Effector memory CD8-positive, alpha-beta T cell (primary cell): ENCODE measurements around the gene NKD1.

Experiments
- ATAC-seq: fragments of 150-1000 bp; cut with Tn5 transposase; replicated peaks from 2 replicates; pipeline ENCODE4 v1.10.0; 2021; ENCODE audit warnings: mild to moderate bottlenecking, moderate library complexity
- DNase-seq, 3 experiments: peaks; one replicate each; pipeline ENCODE4 v3.0.0; 2021
- H3K27ac Mint-ChIP-seq, 2 donors: one replicate each; pipeline ENCODE4 v1.8.0; 2022; ENCODE audit warnings: mild to moderate bottlenecking in 2 of 2, mixed read lengths in 2 of 2, moderate library complexity in 2 of 2
- H3K27me3 Mint-ChIP-seq, 2 donors: one replicate each; pipeline ENCODE4 v1.8.0; 2022; ENCODE audit warnings: mixed read lengths in 2 of 2
- H3K36me3 Mint-ChIP-seq: one replicate; pipeline ENCODE4 v1.8.0; 2022; ENCODE audit warnings: mild to moderate bottlenecking, moderate library complexity, mixed read lengths; ENCODE audit not compliant: insufficient read depth
- H3K4me1 Mint-ChIP-seq, 2 donors: one replicate each; pipeline ENCODE4 v1.8.0; 2022; ENCODE audit warnings: low read depth in 2 of 2, mixed read lengths in 2 of 2
- H3K4me3 Mint-ChIP-seq, 2 donors: one replicate each; pipeline ENCODE4 v1.8.0; 2022; ENCODE audit warnings: mild to moderate bottlenecking in 2 of 2, mixed read lengths in 2 of 2, moderate library complexity in 2 of 2
- H3K9me3 Mint-ChIP-seq, 2 donors: one replicate each; pipeline ENCODE4 v1.8.0; 2022; ENCODE audit warnings: mixed read lengths in 2 of 2

Gene NKD1

GRCh38 chr16:50507397-50507796 lies 40.8 kb upstream of the NKD1 start:
- no peak for ATAC-seq
- Mint-ChIP-seq H3K9me3 (no peaks in the 10 kb centered on the region), H3K4me3 (no peak overlapping the region), H3K27me3 (peaks cover 9 to 29% of the 10 kb centered on the region in 2 donors), H3K36me3 (no peaks in the 10 kb centered on the region), H3K27ac (no peak overlapping the region), H3K4me1 (peaks cover 0 to 2% of the 10 kb centered on the region in 2 donors)
- DNase-seq: no peak

- H3K36me3 Mint-ChIP-seq: no peaks in the 10 kb centered on the region
- no peak overlapping the region for H3K4me3 Mint-ChIP-seq
- no peaks in the 10 kb centered on the region for H3K9me3 Mint-ChIP-seq
- ATAC-seq (no peak), DNase-seq (peak; percentile 15 to 31 (median 28))
- H3K27me3 Mint-ChIP-seq: peaks cover 0 to 11% of the 10 kb centered on the region in 2 donors
- H3K4me1 Mint-ChIP-seq: peaks cover 0 to 2% of the 10 kb centered on the region in 2 donors
- H3K27ac Mint-ChIP-seq: no peak overlapping the region
These were observed 38.5 kb upstream of the NKD1 start for GRCh38 chr16:50509521-50510341.

GRCh38 chr16:50515218-50515617 lies 33.0 kb upstream of the NKD1 start:
- Mint-ChIP-seq H3K4me3 (no peak overlapping the region), H3K27ac (no peak overlapping the region), H3K27me3 (peaks cover 0 to 7% of the 10 kb centered on the region in 2 donors), H3K36me3 (no peaks in the 10 kb centered on the region), H3K9me3 (peaks cover 6 to 8% of the 10 kb centered on the region in 2 donors), H3K4me1 (no peaks in the 10 kb centered on the region)
- DNase-seq (no peak), ATAC-seq (no peak)

GRCh38 chr16:50516401-50516800 lies 31.8 kb upstream of the NKD1 start:
- no peak for DNase-seq
- peaks cover 0 to 18% of the 10 kb centered on the region in 2 donors for H3K27me3 Mint-ChIP-seq
- peaks cover 6 to 8% of the 10 kb centered on the region in 2 donors for H3K9me3 Mint-ChIP-seq
- no peaks in the 10 kb centered on the region for H3K4me1 Mint-ChIP-seq
- no peak for ATAC-seq
- H3K36me3 Mint-ChIP-seq: no peaks in the 10 kb centered on the region
- no peak overlapping the region for H3K27ac Mint-ChIP-seq
- H3K4me3 Mint-ChIP-seq: no peak overlapping the region

DNA sequence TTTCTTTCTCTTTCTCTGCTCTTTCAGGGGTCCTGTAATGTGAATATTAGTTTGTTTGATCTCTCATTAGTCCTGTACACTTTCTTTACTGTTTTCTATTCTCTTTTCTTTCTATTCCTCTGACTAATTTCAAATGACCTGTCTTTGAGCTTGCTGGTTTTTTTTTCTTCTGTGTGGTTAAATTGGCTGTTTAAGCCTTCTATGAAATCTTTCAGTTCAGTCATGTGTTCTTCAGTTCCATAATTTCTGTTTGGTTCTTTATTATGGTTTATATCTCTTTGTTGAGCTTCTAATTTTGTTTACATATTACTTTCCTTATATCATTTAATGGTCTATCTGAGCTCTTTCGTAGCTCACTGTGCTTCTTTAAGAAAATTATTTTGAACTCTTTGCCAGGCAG lies 31.3 kb upstream of the NKD1 start:
- no peak for ATAC-seq
- no peaks in the 10 kb centered on the region for H3K4me1 Mint-ChIP-seq

GRCh38 chr16:50517450-50518252 lies 30.5 kb upstream of the NKD1 start:
- Mint-ChIP-seq H3K4me3 (no peak overlapping the region), H3K4me1 (no peaks in the 10 kb centered on the region), H3K9me3 (peaks cover 6 to 8% of the 10 kb centered on the region in 2 donors), H3K27me3 (peaks cover 4 to 31% of the 10 kb centered on the region in 2 donors), H3K36me3 (no peaks in the 10 kb centered on the region), H3K27ac (no peak overlapping the region)
- DNase-seq (no peak), ATAC-seq (no peak)

More for the DNA sequence above, 31.3 kb upstream of the NKD1 start:
- H3K4me3 Mint-ChIP-seq: no peak overlapping the region
- no peaks in the 10 kb centered on the region for H3K36me3 Mint-ChIP-seq
- DNase-seq: no peak
- peaks cover 0 to 23% of the 10 kb centered on the region in 2 donors for H3K27me3 Mint-ChIP-seq
- peaks cover 6 to 8% of the 10 kb centered on the region in 2 donors for H3K9me3 Mint-ChIP-seq
- no peak overlapping the region for H3K27ac Mint-ChIP-seq

DNA sequence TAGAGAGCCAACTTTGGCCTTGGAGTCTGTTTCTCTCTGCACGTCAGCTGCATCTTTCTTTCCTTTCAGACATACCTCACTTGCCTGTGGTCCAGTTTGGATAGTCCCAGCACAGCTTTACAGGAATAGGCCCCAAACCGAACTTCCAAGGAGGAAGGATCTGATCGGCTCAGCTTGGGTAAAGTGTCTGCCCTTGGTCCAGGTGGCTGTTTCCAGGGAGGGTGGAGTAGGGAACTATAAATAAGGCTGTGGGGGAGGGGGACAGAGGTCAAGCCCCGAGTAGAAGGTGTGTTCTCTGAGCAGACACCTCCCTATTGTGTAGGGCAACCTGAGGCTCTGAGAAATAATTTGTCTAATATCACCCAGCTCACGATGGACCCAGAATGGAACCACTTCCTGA lies 29.2 kb upstream of the NKD1 start:
- no peak overlapping the region for H3K27ac Mint-ChIP-seq
- ATAC-seq (no peak), DNase-seq (no peak)
- peaks cover 6 to 8% of the 10 kb centered on the region in 2 donors for H3K9me3 Mint-ChIP-seq
- no peaks in the 10 kb centered on the region for H3K4me1 Mint-ChIP-seq
- H3K4me3 Mint-ChIP-seq: no peak overlapping the region
- no peaks in the 10 kb centered on the region for H3K36me3 Mint-ChIP-seq
- peaks cover 17 to 44% of the 10 kb centered on the region in 2 donors for H3K27me3 Mint-ChIP-seq

DNA sequence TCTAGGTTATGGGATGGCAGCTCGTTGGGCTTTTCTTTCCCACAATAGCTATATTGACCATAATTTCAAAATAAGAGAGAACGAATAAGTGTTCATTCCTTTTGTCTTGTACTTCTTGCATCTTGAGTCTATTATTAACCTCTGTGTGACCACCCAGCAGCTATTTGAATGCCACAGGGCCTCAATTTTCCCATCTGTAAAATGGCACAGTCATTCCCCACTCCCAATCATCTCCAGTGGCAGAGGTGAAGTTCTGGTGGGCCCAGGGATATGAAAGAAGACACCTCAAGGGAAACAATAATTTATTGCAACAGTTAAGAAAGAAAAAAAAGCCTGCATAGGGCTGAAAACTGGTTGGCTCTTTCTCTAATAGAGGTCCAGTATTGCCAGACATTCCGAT lies 28.6 kb upstream of the NKD1 start:
- ATAC-seq (no peak), DNase-seq (no peak)
- Mint-ChIP-seq H3K36me3 (no peaks in the 10 kb centered on the region), H3K27ac (no peak overlapping the region), H3K4me3 (no peak overlapping the region), H3K27me3 (peaks cover 23 to 45% of the 10 kb centered on the region in 2 donors), H3K4me1 (no peaks in the 10 kb centered on the region), H3K9me3 (peaks cover 6 to 8% of the 10 kb centered on the region in 2 donors)

DNA sequence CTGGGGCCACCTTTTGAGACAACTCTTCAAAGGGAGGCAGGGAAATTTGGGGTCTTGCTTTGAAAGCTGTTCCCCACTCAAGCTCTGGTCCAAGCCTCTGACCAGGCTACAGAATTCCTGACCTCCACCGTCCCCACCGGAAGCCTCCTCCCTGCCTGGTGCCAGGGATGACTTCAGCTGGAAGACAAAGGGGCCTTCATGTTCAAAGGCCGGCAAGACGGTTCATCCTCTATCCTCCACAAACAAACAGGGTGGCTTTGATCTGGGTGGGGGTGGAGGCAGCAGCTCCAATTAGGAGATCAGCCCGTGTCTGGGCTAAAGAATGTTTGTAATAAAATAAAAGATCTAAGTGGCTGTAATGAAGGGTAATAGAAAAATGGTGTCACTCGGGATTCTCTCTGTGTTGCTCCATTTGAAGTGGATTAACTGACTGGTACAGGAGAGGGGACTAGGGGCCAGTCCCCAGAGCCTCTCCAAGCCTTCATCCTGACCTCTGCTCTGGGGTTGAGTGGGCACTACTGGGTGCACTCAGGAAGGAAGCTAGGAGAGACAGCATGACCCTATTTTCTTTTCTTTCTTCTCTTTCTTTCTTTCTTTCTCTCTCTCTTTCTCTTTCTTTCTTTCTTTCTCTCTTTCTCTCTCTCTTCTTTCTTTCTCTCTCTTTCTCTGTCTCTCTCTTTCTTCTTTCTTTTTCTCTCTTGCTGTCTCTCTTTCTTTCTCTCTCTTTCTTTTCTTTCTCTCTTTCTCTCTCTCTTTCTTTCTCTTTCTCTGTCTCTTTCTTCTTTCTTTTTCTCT lies 27.5 kb upstream of the NKD1 start:
- no peak for DNase-seq
- H3K4me3 Mint-ChIP-seq: no peak overlapping the region
- no peak for ATAC-seq
- peaks cover 6 to 8% of the 10 kb centered on the region in 2 donors for H3K9me3 Mint-ChIP-seq
- H3K27ac Mint-ChIP-seq: no peak overlapping the region
- H3K4me1 Mint-ChIP-seq: no peaks in the 10 kb centered on the region
- H3K27me3 Mint-ChIP-seq: peaks cover 34 to 49% of the 10 kb centered on the region in 2 donors
- H3K36me3 Mint-ChIP-seq: no peaks in the 10 kb centered on the region

DNA sequence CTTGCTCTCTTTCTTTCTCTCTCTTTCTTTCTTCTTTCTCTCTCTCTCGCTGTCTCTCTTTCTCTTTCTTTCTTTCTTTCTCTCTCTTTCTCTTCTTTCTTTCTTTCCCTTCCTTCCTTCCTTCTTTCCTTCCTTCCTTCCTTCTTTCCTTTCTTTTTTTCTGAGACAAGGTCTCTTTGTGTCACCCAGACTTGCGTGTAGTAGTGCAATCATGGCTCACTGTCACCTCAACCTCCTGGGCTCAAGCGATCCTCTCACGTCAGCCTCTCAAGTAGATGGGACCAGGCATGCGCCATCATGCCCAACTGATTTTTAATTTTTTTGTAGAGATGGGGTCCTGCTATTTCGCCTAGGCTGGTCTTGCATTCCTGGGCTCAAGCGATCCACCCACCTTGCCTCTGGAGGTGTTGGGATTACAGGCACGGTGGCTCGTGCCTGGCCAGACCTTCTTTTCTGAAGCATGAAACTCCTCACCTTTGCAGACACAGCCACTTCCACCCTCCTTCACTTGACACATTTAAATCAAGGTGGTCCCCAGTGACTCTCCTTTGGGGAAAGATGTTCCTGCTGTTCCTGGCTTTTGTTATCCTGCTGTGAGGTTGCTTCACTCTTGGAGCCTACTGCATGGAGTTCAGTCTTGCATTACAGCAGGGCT lies 26.8 kb upstream of the NKD1 start:
- peaks cover 4 to 8% of the 10 kb centered on the region in 2 donors for H3K9me3 Mint-ChIP-seq
- no peak for ATAC-seq
- DNase-seq: no peak
- H3K36me3 Mint-ChIP-seq: no peaks in the 10 kb centered on the region
- no peak overlapping the region for H3K27ac Mint-ChIP-seq
- H3K27me3 Mint-ChIP-seq: peaks cover 41 to 57% of the 10 kb centered on the region in 2 donors
- no peak overlapping the region for H3K4me3 Mint-ChIP-seq
- H3K4me1 Mint-ChIP-seq: no peaks in the 10 kb centered on the region

- no peak overlapping the region for H3K4me3 Mint-ChIP-seq
- no peaks in the 10 kb centered on the region for H3K4me1 Mint-ChIP-seq
- H3K27me3 Mint-ChIP-seq: peaks cover 47 to 54% of the 10 kb centered on the region in 2 donors
These were observed 25.9 kb upstream of the NKD1 start for GRCh38 chr16:50522324-50522723.

GRCh38 chr16:50523710-50524109 lies 24.5 kb upstream of the NKD1 start:
- peaks cover 54 to 58% of the 10 kb centered on the region in 2 donors for H3K27me3 Mint-ChIP-seq
- no peak for ATAC-seq

More at GRCh38 chr16:50522324-50522723, 25.9 kb upstream of the NKD1 start:
- no peak overlapping the region for H3K27ac Mint-ChIP-seq
- ATAC-seq (no peak), DNase-seq (no peak)
- H3K36me3 Mint-ChIP-seq: no peaks in the 10 kb centered on the region
- no peaks in the 10 kb centered on the region for H3K9me3 Mint-ChIP-seq

DNA sequence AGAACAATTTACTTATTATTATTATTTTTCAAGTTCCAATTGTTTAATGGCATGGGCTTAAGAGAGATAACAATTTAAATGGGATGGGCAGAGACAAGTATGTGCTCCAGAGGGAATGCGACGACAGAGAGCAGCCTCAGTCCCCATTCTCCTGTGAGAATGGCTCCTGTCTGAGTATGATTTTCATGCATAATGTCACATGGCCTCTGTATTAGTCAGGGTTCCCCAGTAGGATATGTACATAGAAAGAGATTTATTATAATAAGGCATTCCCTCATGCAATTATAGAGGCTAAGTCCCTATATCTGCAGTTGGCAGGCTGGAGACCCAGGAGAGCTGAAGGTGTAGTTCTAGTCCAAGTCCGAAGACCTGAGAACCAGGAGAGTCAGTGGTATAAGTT lies 22.9 kb upstream of the NKD1 start:
- H3K4me3 Mint-ChIP-seq: no peak overlapping the region
- ATAC-seq: no peak
- no peaks in the 10 kb centered on the region for H3K4me1 Mint-ChIP-seq
- H3K27ac Mint-ChIP-seq: no peak overlapping the region
- DNase-seq: no peak
- peaks cover 57 to 58% of the 10 kb centered on the region in 2 donors for H3K27me3 Mint-ChIP-seq
- H3K9me3 Mint-ChIP-seq: no peaks in the 10 kb centered on the region
- no peaks in the 10 kb centered on the region for H3K36me3 Mint-ChIP-seq

More at GRCh38 chr16:50523710-50524109, 24.5 kb upstream of the NKD1 start:
- Mint-ChIP-seq H3K4me1 (no peaks in the 10 kb centered on the region), H3K36me3 (no peaks in the 10 kb centered on the region), H3K4me3 (no peak overlapping the region), H3K27ac (no peak overlapping the region), H3K9me3 (no peaks in the 10 kb centered on the region)
- no peak for DNase-seq
